Neural cell (in vitro differentiated cells): ENCODE results near the gene THBS2. TPM values are rescaled to one million over a fixed set of nuclear protein-coding genes. Genes with fewer than 3 reads are reported as not detected.
A peak's percentile ranks its signal among the peaks of the same experiment; 100 is the strongest.

Experiments used
- H2AFZ ChIP-seq: fragments of 200-600, 300-800 bp; sonication (generic), shearing (Covaris generic); 2 replicates; pipeline ENCODE4 v1.6.0; 2014; ENCODE audit warnings: low read depth, mild to moderate bottlenecking, antibody characterized with exemption, low read length, moderate library complexity
- H3F3A ChIP-seq: fragments of 200-600 bp; shearing (Covaris generic); 2 replicates; pipeline ENCODE4 v1.6.1; 2016; ENCODE audit warnings: mild to moderate bottlenecking, moderate library complexity, mixed read lengths, antibody characterized with exemption, low read length; ENCODE audit not compliant: insufficient read depth, poor library complexity, severe bottlenecking
- H3K27ac ChIP-seq: fragments of 200-600, 300-800 bp; sonication (generic), shearing (Covaris generic); 2 replicates; pipeline ENCODE4 v1.5.1; 2014; ENCODE audit warnings: mild to moderate bottlenecking, low read length, moderate library complexity
- H3K27me3 ChIP-seq: fragments of 300-800, 200-600 bp; sonication (generic), shearing (Covaris generic); 2 replicates; pipeline ENCODE4 v1.6.0; 2014; ENCODE audit warnings: mild to moderate bottlenecking, low read depth, low read length, moderate library complexity; ENCODE audit not compliant: insufficient read depth
- H3K36me3 ChIP-seq: fragments of 300-800, 200-600 bp; sonication (generic), shearing (Covaris generic); 2 replicates; pipeline ENCODE4 v1.5.1; 2014; ENCODE audit warnings: mild to moderate bottlenecking, antibody characterized with exemption, low read length, moderate library complexity; ENCODE audit not compliant: insufficient read depth
- H3K4me2 ChIP-seq: fragments of 300-800, 200-600 bp; sonication (generic), shearing (Covaris generic); 2 replicates; pipeline ENCODE4 v1.6.0; 2014; ENCODE audit warnings: mild to moderate bottlenecking, low read length
- H3K4me3 ChIP-seq: fragments of 300-800, 200-600 bp; sonication (generic), shearing (Covaris generic); 2 replicates; pipeline ENCODE4 v1.5.1; 2014; ENCODE audit warnings: mild to moderate bottlenecking, low read length, moderate library complexity
- H3K79me2 ChIP-seq: fragments of 200-600 bp; shearing (Covaris generic); replicated peaks from 2 replicates; pipeline ENCODE4 v1.6.0; 2014; ENCODE audit warnings: mild to moderate bottlenecking, low read length, moderate library complexity; ENCODE audit not compliant: insufficient read depth
- H3K9ac ChIP-seq: fragments of 300-800, 200-600 bp; sonication (generic), shearing (Covaris generic); 2 replicates; pipeline ENCODE4 v1.6.1; 2016; ENCODE audit warnings: mild to moderate bottlenecking, low read length, mixed read lengths
- H3K9me2 ChIP-seq: fragments of 200-600 bp; shearing (Covaris generic); 2 replicates; pipeline ENCODE4 v1.6.1; 2016; ENCODE audit warnings: mild to moderate bottlenecking, low read length, mixed read lengths; ENCODE audit not compliant: insufficient read depth
- H3K9me3 ChIP-seq: fragments of 200-600, 300-800 bp; sonication (generic), shearing (Covaris generic); 2 replicates; pipeline ENCODE4 v1.6.1; 2016; ENCODE audit warnings: mild to moderate bottlenecking, mixed run types, low read length, moderate library complexity, mixed read lengths
- H4K20me1 ChIP-seq: fragments of 200-600 bp; shearing (Covaris generic); 2 replicates; pipeline ENCODE4 v1.6.1; 2016; ENCODE audit warnings: mild to moderate bottlenecking, mixed run types; ENCODE audit not compliant: insufficient read depth
- EP300 ChIP-seq: fragments of 450-650 bp; conservative IDR thresholded peaks from 2 replicates; pipeline ENCODE4 v1.6.1; 2014; ENCODE audit warnings: antibody characterized with exemption, mild to moderate bottlenecking, moderate library complexity; ENCODE audit not compliant: poor library complexity, severe bottlenecking
- EZH2 ChIP-seq: fragments of 200-600, 300-800 bp; shearing (Covaris generic), sonication (generic); IDR thresholded peaks from 2 replicates; pipeline ENCODE4 v1.6.1; 2014; ENCODE audit warnings: antibody characterized with exemption, low read length, borderline replicate concordance, mild to moderate bottlenecking; ENCODE audit not compliant: insufficient read depth, poor library complexity, severe bottlenecking
- MXI1 ChIP-seq: fragments of 450-650 bp; conservative IDR thresholded peaks from 2 replicates; pipeline ENCODE4 v1.6.1; 2014; ENCODE audit warnings: antibody characterized with exemption, mild to moderate bottlenecking; ENCODE audit not compliant: poor library complexity, severe bottlenecking
- POLR2AphosphoS5 ChIP-seq: IDR thresholded peaks from 2 replicates; pipeline ENCODE4 v1.6.1; 2012
- RAD21 ChIP-seq: fragments of 450-650 bp; conservative IDR thresholded peaks from 2 replicates; pipeline ENCODE4 v1.6.1; 2014; ENCODE audit warnings: antibody characterized with exemption, mild to moderate bottlenecking, moderate library complexity
- SMC3 ChIP-seq: fragments of 450-650 bp; conservative IDR thresholded peaks from 2 replicates; pipeline ENCODE4 v1.6.1; 2014; ENCODE audit warnings: antibody characterized with exemption, mild to moderate bottlenecking, moderate library complexity; ENCODE audit not compliant: poor library complexity
- TAF1 ChIP-seq: IDR thresholded peaks from 2 replicates; pipeline ENCODE4 v1.6.1; 2012; ENCODE audit warnings: low read depth
- polyA plus RNA-seq: library from polyadenylated mRNA; depleted of rRNA; stranded (reverse); fragments of >200 nt; gene quantifications from 2 replicates; pipeline ENCODE4 v1.2.3, GENCODE V29; 2014
- TF ChIP-seq, protein P1 (sequence below): fragments of 450-650 bp; IDR thresholded peaks from 2 replicates; pipeline ENCODE4 v1.5.1; 2014; ENCODE audit warnings: antibody characterized with exemption, mild to moderate bottlenecking, moderate library complexity; ENCODE audit not compliant: poor library complexity, severe bottlenecking
- TF ChIP-seq, protein P2 (sequence below): IDR thresholded peaks from 2 replicates; pipeline ENCODE4 v1.6.1; 2012; ENCODE audit warnings: borderline replicate concordance

THBS2 gene
- polyA plus RNA-seq, 1 donor from 2014 or later, result 0.88 TPM

DNA sequence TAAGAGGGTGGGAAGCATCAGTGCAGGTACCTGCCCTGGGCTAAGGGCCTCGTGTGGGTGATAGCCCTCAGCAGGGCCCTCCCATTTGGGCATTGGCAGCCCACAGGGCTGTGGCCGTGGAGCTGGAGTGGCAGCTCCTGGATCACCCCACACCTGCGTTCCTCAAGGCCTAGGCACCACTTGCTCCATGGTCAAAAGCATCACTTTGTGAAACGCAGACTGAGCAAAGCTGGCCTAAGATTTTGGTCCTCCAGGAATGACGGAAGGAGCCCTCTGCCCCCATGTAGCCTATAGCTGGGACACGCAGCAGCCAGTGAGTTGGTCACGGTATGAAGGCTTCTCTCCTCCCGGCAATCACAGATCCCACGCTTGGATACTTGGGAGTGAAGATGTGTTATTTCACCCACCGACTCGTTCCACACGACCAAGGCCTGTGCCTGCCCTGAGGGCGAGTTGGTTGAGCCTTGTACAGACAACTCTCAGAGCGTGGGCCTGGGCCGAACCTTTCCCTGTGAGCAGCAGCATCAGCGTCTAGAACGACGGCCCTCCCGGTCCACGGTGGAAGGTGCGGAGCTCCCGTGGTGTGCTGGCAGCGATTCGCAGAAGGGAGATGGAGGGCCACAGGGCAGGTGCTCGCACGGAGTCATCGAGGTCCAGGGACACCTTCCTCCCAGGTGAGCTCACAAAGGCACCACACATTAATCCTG is 39.7 kb downstream of the THBS2 start:
- Histone ChIP-seq H3K9ac (no peak overlapping the region), H3K9me2 (no peaks in the 10 kb centered on the region), H3K4me2 (no peak overlapping the region), H2AFZ (no peak overlapping the region), H3F3A (no peaks in the 10 kb centered on the region), H4K20me1 (no peaks in the 10 kb centered on the region), H3K9me3 (no peaks in the 10 kb centered on the region), H3K36me3 (no peaks in the 10 kb centered on the region), H3K4me3 (no peak overlapping the region), H3K27ac (no peak overlapping the region), H3K79me2 (no peaks in the 10 kb centered on the region), H3K27me3 (no peaks in the 10 kb centered on the region)
- no peak for TF ChIP-seq SMC3
- TF ChIP-seq, protein P1, sequence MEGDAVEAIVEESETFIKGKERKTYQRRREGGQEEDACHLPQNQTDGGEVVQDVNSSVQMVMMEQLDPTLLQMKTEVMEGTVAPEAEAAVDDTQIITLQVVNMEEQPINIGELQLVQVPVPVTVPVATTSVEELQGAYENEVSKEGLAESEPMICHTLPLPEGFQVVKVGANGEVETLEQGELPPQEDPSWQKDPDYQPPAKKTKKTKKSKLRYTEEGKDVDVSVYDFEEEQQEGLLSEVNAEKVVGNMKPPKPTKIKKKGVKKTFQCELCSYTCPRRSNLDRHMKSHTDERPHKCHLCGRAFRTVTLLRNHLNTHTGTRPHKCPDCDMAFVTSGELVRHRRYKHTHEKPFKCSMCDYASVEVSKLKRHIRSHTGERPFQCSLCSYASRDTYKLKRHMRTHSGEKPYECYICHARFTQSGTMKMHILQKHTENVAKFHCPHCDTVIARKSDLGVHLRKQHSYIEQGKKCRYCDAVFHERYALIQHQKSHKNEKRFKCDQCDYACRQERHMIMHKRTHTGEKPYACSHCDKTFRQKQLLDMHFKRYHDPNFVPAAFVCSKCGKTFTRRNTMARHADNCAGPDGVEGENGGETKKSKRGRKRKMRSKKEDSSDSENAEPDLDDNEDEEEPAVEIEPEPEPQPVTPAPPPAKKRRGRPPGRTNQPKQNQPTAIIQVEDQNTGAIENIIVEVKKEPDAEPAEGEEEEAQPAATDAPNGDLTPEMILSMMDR, result no peak
- TF ChIP-seq EZH2, result no peak
- TF ChIP-seq RAD21, result no peak
- no peak for TF ChIP-seq TAF1
- TF ChIP-seq, protein P2, sequence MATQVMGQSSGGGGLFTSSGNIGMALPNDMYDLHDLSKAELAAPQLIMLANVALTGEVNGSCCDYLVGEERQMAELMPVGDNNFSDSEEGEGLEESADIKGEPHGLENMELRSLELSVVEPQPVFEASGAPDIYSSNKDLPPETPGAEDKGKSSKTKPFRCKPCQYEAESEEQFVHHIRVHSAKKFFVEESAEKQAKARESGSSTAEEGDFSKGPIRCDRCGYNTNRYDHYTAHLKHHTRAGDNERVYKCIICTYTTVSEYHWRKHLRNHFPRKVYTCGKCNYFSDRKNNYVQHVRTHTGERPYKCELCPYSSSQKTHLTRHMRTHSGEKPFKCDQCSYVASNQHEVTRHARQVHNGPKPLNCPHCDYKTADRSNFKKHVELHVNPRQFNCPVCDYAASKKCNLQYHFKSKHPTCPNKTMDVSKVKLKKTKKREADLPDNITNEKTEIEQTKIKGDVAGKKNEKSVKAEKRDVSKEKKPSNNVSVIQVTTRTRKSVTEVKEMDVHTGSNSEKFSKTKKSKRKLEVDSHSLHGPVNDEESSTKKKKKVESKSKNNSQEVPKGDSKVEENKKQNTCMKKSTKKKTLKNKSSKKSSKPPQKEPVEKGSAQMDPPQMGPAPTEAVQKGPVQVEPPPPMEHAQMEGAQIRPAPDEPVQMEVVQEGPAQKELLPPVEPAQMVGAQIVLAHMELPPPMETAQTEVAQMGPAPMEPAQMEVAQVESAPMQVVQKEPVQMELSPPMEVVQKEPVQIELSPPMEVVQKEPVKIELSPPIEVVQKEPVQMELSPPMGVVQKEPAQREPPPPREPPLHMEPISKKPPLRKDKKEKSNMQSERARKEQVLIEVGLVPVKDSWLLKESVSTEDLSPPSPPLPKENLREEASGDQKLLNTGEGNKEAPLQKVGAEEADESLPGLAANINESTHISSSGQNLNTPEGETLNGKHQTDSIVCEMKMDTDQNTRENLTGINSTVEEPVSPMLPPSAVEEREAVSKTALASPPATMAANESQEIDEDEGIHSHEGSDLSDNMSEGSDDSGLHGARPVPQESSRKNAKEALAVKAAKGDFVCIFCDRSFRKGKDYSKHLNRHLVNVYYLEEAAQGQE, result no peak
- no peak for TF ChIP-seq MXI1
- no peak for TF ChIP-seq EP300
- TF ChIP-seq POLR2AphosphoS5, result no peak

DNA sequence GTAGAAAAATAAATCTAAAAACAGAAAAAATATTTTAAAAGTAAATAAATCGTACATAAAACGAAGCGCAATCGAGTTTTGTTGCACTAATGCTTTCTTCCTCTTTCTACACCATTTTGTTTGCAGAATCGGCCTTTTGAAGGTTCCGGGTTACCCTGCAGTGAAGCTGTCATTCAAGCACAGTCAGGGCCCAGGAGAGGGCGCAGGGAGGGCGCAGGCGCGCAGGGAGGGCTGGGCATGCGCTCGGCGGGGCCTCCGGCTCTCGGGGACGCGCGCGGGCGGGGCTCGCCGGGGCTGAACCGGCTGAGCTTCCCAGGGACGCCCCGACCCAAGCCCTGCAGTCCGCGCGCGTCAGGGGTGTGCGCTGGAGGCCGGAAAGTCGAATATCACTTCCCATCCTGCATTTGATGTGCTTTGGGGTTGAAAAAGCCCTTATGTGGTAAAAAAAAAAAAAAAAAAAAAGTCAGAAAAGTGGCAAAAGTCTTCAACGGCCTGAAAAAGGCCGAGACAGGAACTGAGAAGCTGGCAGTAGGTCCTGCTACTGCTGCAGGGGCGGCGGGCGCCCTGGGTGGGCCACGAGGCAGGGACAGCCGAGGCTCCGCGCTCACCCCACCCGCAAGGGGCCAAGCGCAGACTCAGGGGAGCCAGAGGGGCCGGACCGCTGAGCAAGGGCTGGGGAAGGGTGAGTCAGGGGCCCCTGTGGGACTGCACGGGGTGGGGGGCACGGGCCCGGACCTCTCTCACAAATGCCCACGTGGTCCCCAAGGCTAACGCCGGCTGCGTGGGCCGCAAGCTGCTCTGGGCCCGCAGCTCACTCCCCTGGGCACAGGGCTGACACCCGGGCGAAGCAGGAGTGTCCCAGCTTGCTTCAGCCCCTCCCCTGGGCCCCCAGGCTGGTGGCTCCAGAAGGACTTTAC is 40.5 kb downstream of the THBS2 start:
- TF ChIP-seq EP300 (no peak), RAD21 (peak; percentile 37), EZH2 (no peak), MXI1 (peak; percentile 16), SMC3 (no peak), POLR2AphosphoS5 (no peak), TAF1 (no peak)
- TF ChIP-seq, protein P1, result peak; percentile 53
- TF ChIP-seq, protein P2, result no peak
- Histone ChIP-seq H3K79me2 (no peaks in the 10 kb centered on the region), H3F3A (no peaks in the 10 kb centered on the region), H3K9me3 (no peaks in the 10 kb centered on the region), H3K4me3 (peak overlapping the region; percentile 55), H3K36me3 (no peaks in the 10 kb centered on the region), H4K20me1 (no peaks in the 10 kb centered on the region), H3K9ac (peak overlapping the region; percentile 27), H3K27ac (no peak overlapping the region), H2AFZ (no peak overlapping the region), H3K27me3 (no peaks in the 10 kb centered on the region), H3K4me2 (no peak overlapping the region), H3K9me2 (no peaks in the 10 kb centered on the region)
